ENCODE results near the gene ZKSCAN8. TPM values are rescaled to one million over a fixed set of nuclear protein-coding genes. Genes with fewer than 3 reads are reported as not detected.

The ZKSCAN8 gene
- total RNA-seq, 4 donors from 2014 or later, result 17.4 to 48.9 (median 32.5) TPM

- Histone ChIP-seq H3K27ac (no peak overlapping the region), H3K36me3 (peaks cover 0 to 3% of the 10 kb centered on the region in 2 donors), H3K27me3 (no peaks in the 10 kb centered on the region), H3K4me3 (no peak overlapping the region), H3K9me3 (no peaks in the 10 kb centered on the region), H3K4me1 (no peaks in the 10 kb centered on the region)
- intact Hi-C loops (cut with DNase I; ENCODE audit: low total_unique reads), result no loop called here
- no peak for DNase-seq
- TF ChIP-seq POLR2A (IDR thresholded peaks at IDR 0.05) (no peak), CTCF (IDR thresholded peaks at IDR 0.05) (no peak)
These were observed 40.6 kb downstream of the ZKSCAN8 start for GRCh38 chr6:28182255-28182654.

GRCh38 chr6:28188111-28188979, 46.7 kb downstream of the ZKSCAN8 start:
- Histone ChIP-seq H3K9me3 (no peaks in the 10 kb centered on the region), H3K27me3 (no peaks in the 10 kb centered on the region), H3K27ac (no peak overlapping the region), H3K4me1 (no peaks in the 10 kb centered on the region), H3K4me3 (no peak overlapping the region), H3K36me3 (peaks cover 0 to 3% of the 10 kb centered on the region in 2 donors)
- no peak for TF ChIP-seq CTCF (IDR thresholded peaks at IDR 0.05)
- no peak for TF ChIP-seq POLR2A (IDR thresholded peaks at IDR 0.05)
- intact Hi-C loops (cut with DNase I; ENCODE audit: low total_unique reads), result no loop called here
- DNase-seq, result no peak

- TF ChIP-seq POLR2A (IDR thresholded peaks at IDR 0.05) (no peak), CTCF (IDR thresholded peaks at IDR 0.05) (no peak)
- Histone ChIP-seq H3K27me3 (no peaks in the 10 kb centered on the region), H3K27ac (no peak overlapping the region), H3K36me3 (no peaks in the 10 kb centered on the region), H3K9me3 (no peaks in the 10 kb centered on the region), H3K4me1 (no peaks in the 10 kb centered on the region), H3K4me3 (no peak overlapping the region)
- intact Hi-C loops (cut with DNase I; ENCODE audit: low total_unique reads), result no loop called here
- no peak for DNase-seq
These were observed 58.3 kb downstream of the ZKSCAN8 start for GRCh38 chr6:28200020-28200419.

- TF ChIP-seq POLR2A (IDR thresholded peaks at IDR 0.05), result no peak
- no peak for TF ChIP-seq CTCF (IDR thresholded peaks at IDR 0.05)
- H3K9me3 ChIP-seq, result no peaks in the 10 kb centered on the region
- intact Hi-C loops (cut with DNase I; ENCODE audit: low total_unique reads), result no loop called here
- H3K4me3 ChIP-seq, result no peak overlapping the region
- no peak for DNase-seq
- no peaks in the 10 kb centered on the region for H3K4me1 ChIP-seq
- H3K27ac ChIP-seq, result no peak overlapping the region
- H3K27me3 ChIP-seq, result peaks cover 4 to 23% of the 10 kb centered on the region in 2 donors
- no peaks in the 10 kb centered on the region for H3K36me3 ChIP-seq
These were observed 61.5 kb downstream of the ZKSCAN8 start for GRCh38 chr6:28203201-28203600.

GRCh38 chr6:28205879-28206278, 64.2 kb downstream of the ZKSCAN8 start:
- H3K4me3 ChIP-seq, result no peak overlapping the region
- DNase-seq, result no peak
- no peak overlapping the region for H3K27ac ChIP-seq
- H3K9me3 ChIP-seq, result no peaks in the 10 kb centered on the region
- intact Hi-C loops (cut with DNase I; ENCODE audit: low total_unique reads), result no loop called here
- H3K27me3 ChIP-seq, result peaks cover 9 to 46% of the 10 kb centered on the region in 2 donors
- TF ChIP-seq CTCF (IDR thresholded peaks at IDR 0.05), result no peak
- TF ChIP-seq POLR2A (IDR thresholded peaks at IDR 0.05), result no peak
- no peaks in the 10 kb centered on the region for H3K4me1 ChIP-seq
- no peaks in the 10 kb centered on the region for H3K36me3 ChIP-seq
